K562 (cell line): Measurements from ENCODE around the gene BPIFB6. TPM values are rescaled to one million over a fixed set of nuclear protein-coding genes. Genes with fewer than 3 reads are reported as not detected.

Experiments used
- ATAC-seq: fragments of 200-7000 bp; cut with Tn5 transposase; 3 replicates; pipeline ENCODE4 v1.9.1; 2020; ENCODE audit warnings: moderate library complexity
- BruUV-seq: library from RNA; stranded (reverse); fragments of 400-500 nt; replicated peaks from 2 replicates; lab custom pipeline; 2021; lab: Mats Ljungman, UMichigan
- CTCF ChIA-PET: fragments of 300-600 bp; formaldehyde crosslinking; extraction: SDS; loops from one replicate; lab custom pipeline; 2021; ENCODE audit warnings: low intra/inter-chr PET ratio; lab: Yijun Ruan, JAX
- POLR2A ChIA-PET: fragments of 300-600, 350-650 bp; sonication (Branson Sonifier 250); formaldehyde crosslinking; extraction: SDS; loops from one replicate; lab custom pipeline; 2021; ENCODE audit warnings: antibody characterized with exemption, inconsistent platforms; lab: Yijun Ruan, JAX
- DNase-seq, 4 experiments: peaks; one replicate each; pipeline versions ENCODE4 v3.0.0 to v3.0.0-alpha.2; 2011 to 2018; ENCODE audit warnings: low spot score in 3 of 4, mixed read lengths in 3 of 4; ENCODE audit errors: extremely low read depth in 1 of 4
- FAIRE-seq: peaks from 2 replicates; lab custom pipeline; 2011; peaks lifted over from hg19 to GRCh38; lab: Jason Lieb, UNC
- H2AFZ ChIP-seq: 2 replicates; pipeline ENCODE4 v1.6.0; 2011; ENCODE audit warnings: low read depth, low read length, control low read depth, inconsistent platforms
- H3K27ac ChIP-seq: fragments of 200-600 bp; 3 replicates; pipeline ENCODE4 v1.8.0; 2011; ENCODE audit warnings: low read depth, mild to moderate bottlenecking, control low read depth, inconsistent platforms, low read length, moderate library complexity, mixed read lengths; ENCODE audit errors: extremely low read depth
- H3K27me3 ChIP-seq, 2 experiments: fragments of 300-600 bp in 1 of 2; 2 replicates in 1 of 2; 3 replicates in 1 of 2; pipeline versions ENCODE4 v1.6.0 to v1.8.0; 2011; ENCODE audit warnings: inconsistent platforms in 2 of 2, low read length in 2 of 2, mild to moderate bottlenecking in 1 of 2, mixed read lengths in 1 of 2, moderate library complexity in 1 of 2; ENCODE audit not compliant: control insufficient read depth in 2 of 2, insufficient read depth in 2 of 2
- H3K36me3 ChIP-seq: fragments of 300-600 bp; 3 replicates; pipeline ENCODE4 v1.8.0; 2011; ENCODE audit warnings: mild to moderate bottlenecking, low read length, inconsistent platforms; ENCODE audit not compliant: control insufficient read depth, insufficient read depth
- H3K4me1 ChIP-seq, 2 experiments: fragments of 200-600 bp in 1 of 2; replicated peaks in 1 of 2; 2 replicates in 1 of 2; 3 replicates in 1 of 2; pipeline versions ENCODE4 v1.5.1 to v1.8.0; 2011; ENCODE audit warnings: inconsistent platforms in 2 of 2, low read length in 2 of 2, mild to moderate bottlenecking in 1 of 2, mixed read lengths in 1 of 2, moderate library complexity in 1 of 2; ENCODE audit not compliant: control insufficient read depth in 2 of 2, insufficient read depth in 2 of 2
- H3K4me2 ChIP-seq: 2 replicates; pipeline ENCODE4 v1.6.1; 2011; ENCODE audit warnings: low read length, control low read depth, inconsistent platforms, mixed read lengths; ENCODE audit not compliant: insufficient read depth
- H3K4me3 ChIP-seq: fragments of 200-600 bp; sonication (generic), shearing (Covaris generic); 2 replicates; pipeline ENCODE4 v1.5.1; 2016; ENCODE audit warnings: control low read depth, inconsistent platforms
- H3K79me2 ChIP-seq: fragments of 200-600 bp; 3 replicates; pipeline ENCODE4 v1.8.0; 2011; ENCODE audit warnings: low read length, inconsistent platforms; ENCODE audit not compliant: control insufficient read depth, insufficient read depth
- H3K9ac ChIP-seq, 2 experiments: 2 replicates each; pipeline versions ENCODE4 v1.6.0 to v1.6.1; 2011; ENCODE audit warnings: low read depth in 2 of 2, low read length in 2 of 2, control low read depth in 1 of 2, inconsistent platforms in 1 of 2, mild to moderate bottlenecking in 1 of 2, mixed read lengths in 1 of 2; ENCODE audit not compliant: insufficient read depth in 1 of 2
- H3K9me1 ChIP-seq: one replicate; pipeline ENCODE4 v1.6.0; 2011; ENCODE audit warnings: inconsistent platforms, mild to moderate bottlenecking, low read length, moderate library complexity; ENCODE audit not compliant: control insufficient read depth, insufficient read depth
- H3K9me3 ChIP-seq: replicated peaks from 2 replicates; pipeline ENCODE4 v1.5.1; 2011; ENCODE audit warnings: low read depth, low read length, inconsistent platforms; ENCODE audit not compliant: control insufficient read depth, insufficient read depth
- H4K20me1 ChIP-seq: replicated peaks from 2 replicates; pipeline ENCODE4 v1.6.1; 2011; ENCODE audit warnings: low read length, inconsistent platforms, mixed read lengths; ENCODE audit not compliant: control insufficient read depth, insufficient read depth
- BRD4 ChIP-seq: fragments of 200-600 bp; sonication (generic); IDR thresholded peaks from 2 replicates; pipeline ENCODE4 v1.6.1; 2017; ENCODE audit warnings: inconsistent platforms
- EZH2 ChIP-seq: IDR thresholded peaks from 2 replicates; pipeline ENCODE4 v1.6.1; 2012; ENCODE audit warnings: low read depth, mild to moderate bottlenecking, inconsistent platforms, low read length, borderline replicate concordance
- NBN ChIP-seq: fragments of 450-650 bp; IDR thresholded peaks from 2 replicates; pipeline ENCODE4 v1.6.1; 2016; ENCODE audit warnings: low read depth, mild to moderate bottlenecking
- WGBS: fragments of 100-300 bp; shearing (Covaris generic); methylation state at CpG from one replicate; pipeline ENCODE4 v1.1.6; 2016; ENCODE audit warnings: low coverage, mixed read lengths; ENCODE audit not compliant: insufficient coverage; ENCODE audit errors: missing lambda C conversion rate; 5-methylcytosine and 5-hydroxymethylcytosine counted together
- in situ Hi-C: fragments of 300-500 bp; cut with MboI; formaldehyde crosslinking; loops from 4 replicates; pipeline ENCODE4 v1.15.0; 2018; ENCODE audit warnings: inconsistent platforms, mixed read lengths
- intact Hi-C: fragments of 100-400 bp; cut with micrococcal nuclease; formaldehyde crosslinking; loops from 2 replicates; pipeline ENCODE4 v1.14.2; 2022
- polyA plus RNA-seq, 8 experiments: library from polyadenylated mRNA; depleted of rRNA in 4 of 8; stranded (reverse) in 5 of 8; unstranded in 3 of 8; fragments of >200 nt; fragmentation: Nextera tagmentation in 2 of 8; fragmentation: Illumina TruSeq in 1 of 8; extraction: Ambion mirVana in 2 of 8; extraction: Trizol in 1 of 8; gene quantifications; 2 replicates each; pipeline versions ENCODE4 v1.2.1 to v1.2.3, GENCODE V29; 2011 to 2014; ENCODE audit warnings: inconsistent platforms in 1 of 8, missing spikeins in 1 of 8
- total RNA-seq, 7 experiments: library from RNA; depleted of rRNA in 6 of 7; stranded (reverse); fragments of >200 nt in 6 of 7; fragmentation: Illumina TruSeq in 2 of 7; extraction: Trizol in 2 of 7; gene quantifications; 2 replicates each; pipeline versions ENCODE4 v1.2.1 to v1.2.3, GENCODE V29; 2011 to 2021; ENCODE audit warnings: low replicate concordance in 1 of 7

BPIFB6 gene
- total and polyA plus RNA-seq, 9 of the 15 experiments (the other 6 are each of a cell fraction or from before 2014, with no cell fraction given) = not detected

DNA sequence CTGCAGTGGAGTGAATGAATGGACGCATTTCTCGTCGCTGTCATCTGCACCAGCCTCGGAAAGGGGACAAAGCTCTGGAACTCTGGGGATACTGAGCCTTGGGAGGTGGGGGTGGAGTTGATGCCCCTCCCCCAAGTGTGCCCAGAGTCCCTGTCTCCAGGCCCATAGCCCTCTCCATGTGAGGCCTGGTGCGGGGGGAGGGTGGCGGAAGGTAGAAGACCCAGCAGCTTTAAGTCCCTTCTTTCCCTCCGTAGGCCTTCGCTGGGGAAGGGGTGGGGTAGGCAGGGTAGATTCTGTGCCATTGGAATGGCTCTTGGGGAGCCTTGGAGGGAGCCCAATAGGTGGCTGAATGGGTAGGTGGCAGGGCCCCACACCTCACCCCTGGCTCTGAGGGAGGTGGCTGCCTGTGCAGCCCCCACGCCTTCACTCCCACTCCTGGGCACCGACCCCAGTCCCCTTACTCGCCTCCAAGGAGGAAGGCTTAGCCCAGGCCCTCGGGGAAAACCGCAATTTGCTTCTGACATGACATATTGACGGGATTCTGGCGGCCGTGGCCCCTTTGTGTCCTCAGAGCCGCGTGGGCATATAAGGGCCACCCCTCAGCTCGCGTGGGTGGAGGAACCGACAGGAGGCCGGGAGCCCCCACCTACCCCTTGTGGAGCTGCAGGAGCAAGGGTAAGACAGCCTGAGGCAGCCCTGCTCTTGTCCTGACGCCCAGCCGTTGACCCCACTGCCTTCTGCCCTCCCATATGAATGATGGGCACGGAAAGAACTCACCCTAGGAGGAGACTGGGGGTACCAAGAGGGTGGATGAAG, 22.1 kb downstream of the BPIFB6 start, which contains the start of gene BPIFB3 (continued):
- no peak for TF ChIP-seq BRD4
- TF ChIP-seq EZH2 = no peak

DNA sequence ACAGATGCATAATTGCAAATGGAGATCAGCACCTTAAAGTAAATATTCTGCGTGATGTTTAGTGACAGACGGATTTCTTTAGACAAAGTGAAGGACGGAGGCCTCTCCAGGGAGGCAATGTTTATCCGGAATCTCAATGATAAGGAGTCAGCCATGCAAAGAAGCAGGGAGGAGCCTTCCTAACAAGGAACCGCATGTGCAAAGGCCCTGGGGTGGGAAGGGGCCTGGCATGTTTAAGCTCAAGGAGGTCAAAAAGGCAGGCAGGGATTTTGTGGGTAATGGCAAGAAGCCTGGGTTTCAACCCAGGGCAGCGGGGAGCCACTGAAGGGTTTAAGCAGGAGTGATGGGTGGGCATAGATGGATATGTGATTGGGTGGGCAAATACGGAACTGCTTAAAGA, 22.9 kb downstream of the BPIFB6 start:
- no peak for FAIRE-seq

More for the DNA sequence above, 22.9 kb downstream of the BPIFB6 start:
- Histone ChIP-seq H3K27ac (no peak overlapping the region), H3K4me3 (no peak overlapping the region), H3K4me1 (no peaks in the 10 kb centered on the region), H3K36me3 (no peaks in the 10 kb centered on the region), H2AFZ (no peak overlapping the region), H3K9ac (no peak overlapping the region), H4K20me1 (no peaks in the 10 kb centered on the region; the same call in 1 of the 2 replicates), H3K9me1 (peaks cover 2% of the 10 kb centered on the region), H3K4me2 (no peak overlapping the region), H3K9me3 (no peaks in the 10 kb centered on the region), H3K79me2 (no peaks in the 10 kb centered on the region), H3K27me3 (peaks cover 20 to 60% of the 10 kb centered on the region in 2 experiments; a peak in 4 of 5 replicates)
- in situ Hi-C loops (no loop called here), intact Hi-C loops (no loop called here)
- POLR2A ChIA-PET = interaction anchor here (0.7 to 1.1 kb wide), 2 partner anchors 15 to 957 kb away, joined by 3 to 4 read pairs; no protein-coding TSS in a partner anchor
- BruUV-seq = no TSS peak
- no peak for TF ChIP-seq NBN
- DNase-seq (no peak), ATAC-seq (no peak)
- CTCF ChIA-PET = no interaction called here
- 0% methylated on average over 7 of the region's 7 CpGs for WGBS
